Endothelial cell of umbilical vein (primary cell): Measurements from ENCODE around the gene GDF3. TPM values are rescaled to one million over a fixed set of nuclear protein-coding genes. Genes with fewer than 3 reads are reported as not detected.
"Not testable (repeated sequence)": the region's sequence is repeated elsewhere in the genome, so short reads cannot be mapped to it uniquely, and the experiment has no call there.

Experiments used
- BruUV-seq: library from RNA; stranded (reverse); fragments of 400-500 nt; replicated peaks from 2 replicates; lab custom pipeline; 2021; lab: Mats Ljungman, UMichigan
- CTCF ChIA-PET: fragments of 300-600, 350-600 bp; sonication (Branson Sonifier 250); formaldehyde crosslinking; loops from one replicate; lab custom pipeline; 2021; ENCODE audit warnings: antibody characterized with exemption, inconsistent platforms; lab: Charles Lee
- POLR2A ChIA-PET: fragments of 300-600, 350-600 bp; sonication (Branson Sonifier 250); formaldehyde crosslinking; loops from one replicate; lab custom pipeline; 2021; ENCODE audit warnings: antibody characterized with exemption, inconsistent platforms; lab: Charles Lee
- DNase-seq: peaks from one replicate; pipeline ENCODE4 v3.0.0-alpha.2; 2011; ENCODE audit warnings: low read depth, low spot score
- FAIRE-seq: peaks from 2 replicates; lab custom pipeline; 2011; peaks lifted over from hg19 to GRCh38; lab: Jason Lieb, UNC
- H2AFZ ChIP-seq: 2 replicates; pipeline ENCODE4 v1.6.0; 2012; ENCODE audit warnings: low read depth, low read length, control low read depth, inconsistent platforms
- H3K27ac ChIP-seq: 2 replicates; pipeline ENCODE4 v1.5.1; 2011; ENCODE audit warnings: low read depth, mild to moderate bottlenecking, control low read depth, low read length, moderate library complexity; ENCODE audit not compliant: insufficient read depth
- H3K27me3 ChIP-seq, 2 experiments: 2 replicates each; pipeline versions ENCODE4 v1.6.0 to v1.6.1; 2011; ENCODE audit warnings: low read length in 2 of 2, mixed read lengths in 1 of 2; ENCODE audit not compliant: control insufficient read depth in 2 of 2, insufficient read depth in 2 of 2
- H3K36me3 ChIP-seq, 2 experiments: 2 replicates in 1 of 2; 3 replicates in 1 of 2; pipeline ENCODE4 v1.5.1; 2011; ENCODE audit warnings: low read length in 2 of 2, mild to moderate bottlenecking in 1 of 2, moderate library complexity in 1 of 2; ENCODE audit not compliant: control insufficient read depth in 2 of 2, insufficient read depth in 2 of 2; ENCODE audit errors: extremely low read depth in 1 of 2
- H3K4me1 ChIP-seq: 3 replicates; pipeline ENCODE4 v1.5.1; 2011; ENCODE audit warnings: mild to moderate bottlenecking, low read length; ENCODE audit not compliant: control insufficient read depth, insufficient read depth; ENCODE audit errors: extremely low read depth
- H3K4me2 ChIP-seq: 2 replicates; pipeline ENCODE4 v1.6.1; 2011; ENCODE audit warnings: low read length, control low read depth, mixed read lengths; ENCODE audit not compliant: insufficient read depth
- H3K4me3 ChIP-seq, 3 experiments: fragments of 200-600 bp in 1 of 3; sonication (generic), shearing (Covaris generic) in 1 of 3; replicated peaks in 1 of 3; 2 replicates each; pipeline ENCODE4 v1.5.1; 2011 to 2016; ENCODE audit warnings: control low read depth in 3 of 3, low read length in 3 of 3, mild to moderate bottlenecking in 2 of 3, inconsistent platforms in 1 of 3, low read depth in 1 of 3, moderate library complexity in 1 of 3; ENCODE audit not compliant: insufficient read depth in 1 of 3
- H3K79me2 ChIP-seq: 2 replicates; pipeline ENCODE4 v1.6.0; 2012; ENCODE audit warnings: low read length, inconsistent platforms; ENCODE audit not compliant: control insufficient read depth, insufficient read depth
- H3K9ac ChIP-seq: replicated peaks from 2 replicates; pipeline ENCODE3; 2011; ENCODE audit warnings: low read length, control low read depth; ENCODE audit not compliant: insufficient read depth; ENCODE audit errors: extremely low read depth
- H3K9me1 ChIP-seq: replicated peaks from 3 replicates; pipeline ENCODE4 v1.6.0; 2011; ENCODE audit warnings: mild to moderate bottlenecking, low read length; ENCODE audit not compliant: control insufficient read depth, insufficient read depth; ENCODE audit errors: extremely low read depth
- H3K9me3 ChIP-seq: replicated peaks from 2 replicates; pipeline ENCODE4 v1.5.1; 2012; ENCODE audit warnings: low read length, inconsistent platforms; ENCODE audit not compliant: control insufficient read depth, insufficient read depth
- H4K20me1 ChIP-seq: replicated peaks from 2 replicates; pipeline ENCODE3; 2011; ENCODE audit warnings: mild to moderate bottlenecking, low read length; ENCODE audit not compliant: control insufficient read depth, insufficient read depth; ENCODE audit errors: extremely low read depth
- dilution Hi-C: fragments of 300-500 bp; cut with MboI; formaldehyde crosslinking; loops from one replicate; pipeline ENCODE4 v1.15.0; 2019; ENCODE audit warnings: low sequenced_read_pairs; ENCODE audit not compliant: extremely low pct_ligation_motif_present
- intact Hi-C: fragments of 100-400 bp; cut with micrococcal nuclease; formaldehyde crosslinking; loops from one replicate; pipeline ENCODE4 v1.10.0; 2022
- polyA plus RNA-seq, 4 experiments: library from polyadenylated mRNA; depleted of rRNA in 3 of 4; stranded (reverse) in 3 of 4; unstranded in 1 of 4; fragments of >200 nt; gene quantifications; 2 replicates each; pipeline versions ENCODE4 v1.2.1 to v1.2.3, GENCODE V29; 2011 to 2012; ENCODE audit warnings: missing spikeins in 1 of 4
- total RNA-seq: library from RNA; stranded (reverse); gene quantifications from 2 replicates; pipeline ENCODE4 v1.2.3, GENCODE V29; 2021

GDF3 gene
- total and polyA plus RNA-seq, 2 donors (not counting 3 experiments of a cell fraction or from before 2014, with no cell fraction given): 3.1 to 5.0 TPM

GRCh38 chr12:7640123-7640995 is 55.2 kb downstream of the GDF3 start:
- H3K4me1 ChIP-seq, H3K36me3 ChIP-seq, dilution Hi-C loops, H3K9me3 ChIP-seq, H3K9me1 ChIP-seq, H3K4me2 ChIP-seq, POLR2A ChIA-PET, intact Hi-C loops, FAIRE-seq, H3K27ac ChIP-seq, H3K27me3 ChIP-seq, H3K79me2 ChIP-seq, H3K9ac ChIP-seq, BruUV-seq, H4K20me1 ChIP-seq, H2AFZ ChIP-seq: not testable (repeated sequence)
- H3K4me3 ChIP-seq: peak overlapping the region in 1 of 3 experiments; percentile 16
- CTCF ChIA-PET: interaction anchor here (1.3 to 2.1 kb wide), 11 partner anchors 7 to 499 kb away, joined by 3 to 10 read pairs (median 4); no protein-coding TSS in a partner anchor
- DNase-seq: peak; percentile 10

Other genes with a start within 250 kb of the GDF3 start
- not detected in 2 replicates for gene CD163, start 192.0 kb downstream of the GDF3 start, total RNA-seq
- not detected in 2 replicates for gene CD163, start 192.0 kb downstream of the GDF3 start, polyA plus RNA-seq
- gene APOBEC1, start 29.9 kb downstream of the GDF3 start, total RNA-seq: not detected in 2 replicates
- not detected in 2 replicates for gene APOBEC1, start 29.9 kb downstream of the GDF3 start, polyA plus RNA-seq
- not detected in 2 replicates for gene DPPA3, start 15.7 kb upstream of the GDF3 start, total RNA-seq
- not detected in 2 replicates for gene DPPA3, start 15.7 kb upstream of the GDF3 start, polyA plus RNA-seq
- gene CLEC4C, start 51.6 kb upstream of the GDF3 start, total RNA-seq: not detected in 2 replicates
- gene CLEC4C, start 51.6 kb upstream of the GDF3 start, polyA plus RNA-seq: not detected in 2 replicates
- not detected in 2 replicates for gene NANOGNB, start 69.4 kb upstream of the GDF3 start, total RNA-seq
- gene NANOGNB, start 69.4 kb upstream of the GDF3 start, polyA plus RNA-seq: not detected in 2 replicates
- gene NANOG, start 93.6 kb upstream of the GDF3 start, total RNA-seq: not detected in 2 replicates
- 0.03 TPM in 1 of 2 replicates, not detected in the other for gene NANOG, start 93.6 kb upstream of the GDF3 start, polyA plus RNA-seq
- 1.5 TPM in 1 of 2 replicates, not detected in the other for gene SLC2A14, start 177.1 kb upstream of the GDF3 start, total RNA-seq
- not detected in 2 replicates for gene SLC2A14, start 177.1 kb upstream of the GDF3 start, polyA plus RNA-seq
- 13.9 and 25.7 TPM in 2 replicates for gene SLC2A3, start 240.4 kb upstream of the GDF3 start, total RNA-seq
- 12.7 and 20.8 TPM in 2 replicates for gene SLC2A3, start 240.4 kb upstream of the GDF3 start, polyA plus RNA-seq